ENCODE results near the gene RUBCNL. TPM values are rescaled to one million over a fixed set of nuclear protein-coding genes. Genes with fewer than 3 reads are reported as not detected.

RUBCNL gene
- total and polyA plus RNA-seq, 2 of the 8 experiments (the other 6 are each of a cell fraction or from before 2014, with no cell fraction given) = 2.6 to 4.9 TPM

DNA sequence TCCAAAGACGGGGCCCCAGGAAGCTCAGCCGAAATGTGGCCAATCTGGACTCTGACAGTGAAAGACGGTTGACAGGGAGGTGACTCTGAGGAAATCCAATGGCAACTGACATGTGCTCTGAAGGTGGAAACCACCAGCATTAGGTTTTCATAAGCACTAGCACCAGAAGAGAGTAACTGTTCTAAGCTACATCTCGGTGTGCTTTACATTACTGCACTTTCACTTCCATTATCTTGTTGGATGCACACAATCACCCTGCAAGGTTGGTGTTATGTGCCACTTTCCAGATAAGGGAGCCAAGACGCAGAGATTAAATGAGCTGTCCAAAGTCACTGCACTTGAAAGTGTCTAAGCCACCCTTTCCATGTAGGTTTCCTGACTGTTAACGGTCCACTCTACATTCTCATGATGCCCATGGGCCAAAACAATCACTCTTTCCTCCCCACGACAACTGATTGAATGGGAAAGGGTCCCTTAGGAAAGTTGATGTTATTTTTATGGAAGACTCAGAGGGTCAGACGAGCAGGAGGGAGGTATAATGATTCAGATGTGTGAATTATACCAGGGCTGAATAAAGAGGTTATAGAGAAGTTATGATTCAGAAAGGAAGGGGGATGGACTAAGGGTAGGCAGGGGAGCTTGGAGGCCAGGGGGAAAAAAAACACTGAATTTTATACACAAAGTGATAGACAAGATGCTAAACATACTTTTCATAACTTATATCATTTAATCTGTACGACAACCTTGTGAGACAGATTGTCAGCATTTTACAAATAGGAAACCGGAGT is 52.8 kb downstream of the RUBCNL start:
- no peak overlapping the region for H2BK12ac ChIP-seq (ENCODE audit: low read depth, low read length)
- no peak overlapping the region for H3K27ac ChIP-seq (ENCODE audit: low read depth, low read length)
- 0 out of 4 replicates have a peak, but pooled peaks cover 0 to 3% of the 10 kb centered on the region in 2 experiments for H3K9me3 ChIP-seq (ENCODE audit: insufficient read depth in 2 of 2, low read depth in 1 of 2, low read length in 1 of 2)
- no peak overlapping the region for H3K9ac ChIP-seq (replicated peaks in 1 of 4; ENCODE audit: extremely low read depth in 1 of 4, low read depth in 3 of 4, low read length in 3 of 4)
- H3K4me1 ChIP-seq (replicated peaks in 1 of 4; ENCODE audit: control insufficient read depth in 3 of 4, insufficient read depth in 4 of 4, low read length in 3 of 4) = no peaks in the 10 kb centered on the region
- H2BK120ac ChIP-seq (replicated peaks; ENCODE audit: low read depth, low read length) = no peak overlapping the region
- no peak overlapping the region for H3K23ac ChIP-seq (ENCODE audit: insufficient read length)
- WGBS, 2 experiments (ENCODE audit: extremely low coverage in 1 of 2, insufficient coverage in 1 of 2, insufficient read length in 1 of 2, insufficient replicate concordance in 2 of 2, low coverage in 1 of 2, low lambda C conversion rate in 2 of 2, missing lambda C conversion rate in 1 of 2) = 93% methylated on average over 10 of the region's 10 CpGs; no CpG with 5 or more reads in 1 of the 2 experiments
- no peak overlapping the region for H4K5ac ChIP-seq (ENCODE audit: insufficient read length, low read depth, low read length)
- peaks cover 0 to 1% (median 0%) of the 10 kb centered on the region in 4 experiments; a peak in 1 of 7 replicates for H3K27me3 ChIP-seq (replicated peaks in 1 of 4; ENCODE audit: control insufficient read depth in 3 of 4, extremely low read depth in 1 of 4, insufficient read depth in 3 of 4, low read length in 3 of 4)
- no peak overlapping the region; the same call in 1 of the 2 replicates for H2AFZ ChIP-seq (ENCODE audit: low read length)
- no peaks in the 10 kb centered on the region for H3K79me2 ChIP-seq (ENCODE audit: control insufficient read depth in 1 of 2, insufficient read depth in 2 of 2, low read length in 2 of 2)
- no peaks in the 10 kb centered on the region; the same call in 1 of the 2 replicates for H3K23me2 ChIP-seq (ENCODE audit: low read depth, low read length)
- no peak overlapping the region for H3K4ac ChIP-seq (replicated peaks; ENCODE audit: insufficient read length, low read depth, low read length)
- H3K4me3 ChIP-seq (ENCODE audit: extremely low read depth in 1 of 4, insufficient read depth in 2 of 4, low read depth in 3 of 4, low read length in 4 of 4) = no peak overlapping the region
- H3K14ac ChIP-seq (ENCODE audit: insufficient read length) = no peak overlapping the region
- POLR2A ChIA-PET (ENCODE audit: partially characterized antibody) = interaction anchor here (0.6 kb wide), 1 partner anchor 429 kb away, joined by 3 read pairs; no protein-coding TSS in a partner anchor
- no peak overlapping the region for H2BK5ac ChIP-seq (ENCODE audit: low read depth, low read length)
- H4K91ac ChIP-seq (replicated peaks; ENCODE audit: insufficient read length, low read length) = no peak overlapping the region
- no peaks in the 10 kb centered on the region for H3K79me1 ChIP-seq (ENCODE audit: low read depth, low read length)
- no peak overlapping the region for H3K4me2 ChIP-seq (ENCODE audit: insufficient read depth in 1 of 2, low read depth in 2 of 2, low read length in 2 of 2)
- no peak overlapping the region for H2BK20ac ChIP-seq (ENCODE audit: low read length)
- H4K8ac ChIP-seq (ENCODE audit: extremely low read depth, insufficient read depth, low read length) = no peak overlapping the region
- CTCF ChIA-PET (ENCODE audit: partially characterized antibody) = interaction anchor here (0.6 to 0.9 kb wide), 3 partner anchors 12 to 430 kb away, joined by 3 read pairs; no protein-coding TSS in a partner anchor
- H4K20me1 ChIP-seq (replicated peaks in 1 of 2; ENCODE audit: control insufficient read depth in 1 of 2, insufficient read depth in 2 of 2, low read length in 2 of 2) = no peaks in the 10 kb centered on the region
- no peak for FAIRE-seq
- DNase-seq (ENCODE audit: low read depth in 1 of 2, low spot score in 2 of 2) = no peak
- H3K36me3 ChIP-seq (ENCODE audit: control insufficient read depth in 2 of 4, insufficient read depth in 4 of 4, low read length in 3 of 4) = no peaks in the 10 kb centered on the region
- H2BK15ac ChIP-seq (ENCODE audit: low read length) = no peak overlapping the region
- no peak overlapping the region for H2AK5ac ChIP-seq (ENCODE audit: low read depth, low read length)
- H3K18ac ChIP-seq (ENCODE audit: extremely low read depth, low read length) = no peak overlapping the region
- H3K56ac ChIP-seq (replicated peaks; ENCODE audit: insufficient read length, low read depth, low read length) = no peak overlapping the region
- TF ChIP-seq SAP30 (IDR thresholded peaks at IDR 0.05; ENCODE audit: insufficient read depth, insufficient replicate concordance, low read length) = no peak
- no peak for TF ChIP-seq FOSL1 (IDR thresholded peaks at IDR 0.05; ENCODE audit: insufficient read depth, low read depth, low read length)
- TF ChIP-seq CEBPB (IDR thresholded peaks at IDR 0.05; ENCODE audit: low read depth, low read length) = no peak
- TF ChIP-seq CBX5 (IDR thresholded peaks at IDR 0.05; ENCODE audit: low read depth, low read length) = no peak
- TF ChIP-seq YY1 (IDR thresholded peaks at IDR 0.05; ENCODE audit: low read depth, low read length) = no peak
- no peak for TF ChIP-seq TBP (IDR thresholded peaks at IDR 0.05; ENCODE audit: low read depth, low read length)
- TF ChIP-seq, protein P1, sequence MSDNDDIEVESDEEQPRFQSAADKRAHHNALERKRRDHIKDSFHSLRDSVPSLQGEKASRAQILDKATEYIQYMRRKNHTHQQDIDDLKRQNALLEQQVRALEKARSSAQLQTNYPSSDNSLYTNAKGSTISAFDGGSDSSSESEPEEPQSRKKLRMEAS (IDR thresholded peaks at IDR 0.05) = no peak
- no peak for TF ChIP-seq ZNF274 (IDR thresholded peaks at IDR 0.05; ENCODE audit: borderline replicate concordance, extremely low read depth, low read length)
- TF ChIP-seq CREB1 (IDR thresholded peaks at IDR 0.05) = no peak

All from H1 (cell line).